ENCODE data around the gene HRAS. TPM values are rescaled to one million over a fixed set of nuclear protein-coding genes. Genes with fewer than 3 reads are reported as not detected.
A peak's percentile ranks its signal among the peaks of the same experiment; 100 is the strongest.

The HRAS gene
- total and polyA plus RNA-seq, 4 donors, result 4.7 to 17.4 (median 10.9) TPM

DNA sequence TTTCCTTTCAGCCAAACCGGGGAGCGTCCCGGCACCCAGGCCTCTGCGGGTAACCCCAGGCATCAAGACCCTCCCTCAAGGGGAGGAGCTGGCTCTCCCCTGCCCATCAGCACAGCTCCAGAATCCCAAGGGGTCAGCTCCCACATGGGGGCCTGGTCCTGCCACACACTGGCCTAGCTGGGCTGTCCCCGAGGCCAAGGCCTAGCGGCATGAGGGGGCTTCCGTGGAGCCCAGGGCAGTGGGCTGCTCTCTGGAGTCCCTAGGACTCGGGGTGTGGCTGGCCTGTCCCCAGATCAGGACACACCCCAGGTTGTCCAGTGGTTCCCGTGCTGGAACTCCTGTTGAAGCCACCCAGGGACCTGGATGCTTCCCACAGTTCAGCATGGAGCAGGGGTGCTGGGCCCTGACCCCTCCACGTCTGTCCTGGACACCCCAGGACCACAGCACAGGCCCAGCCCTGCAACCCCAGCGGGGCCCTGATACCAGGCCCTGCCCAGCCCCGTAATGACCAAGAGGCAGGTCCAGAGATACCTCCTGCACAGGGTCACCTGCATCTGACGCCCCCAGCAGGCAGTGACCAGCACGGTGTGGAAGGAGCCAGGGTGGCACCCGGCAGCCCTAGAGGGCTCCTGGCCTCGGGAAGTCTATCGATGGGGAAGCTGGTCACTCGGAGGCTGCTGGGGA is 5.5 kb downstream of the HRAS start:
- Histone ChIP-seq H3K9me3 (ENCODE audit: control insufficient read depth in 4 of 4, low read length in 3 of 4) (no peaks in the 10 kb centered on the region), H3K36me3 (ENCODE audit: control insufficient read depth in 4 of 4, insufficient read depth in 3 of 4, low read depth in 1 of 4, low read length in 3 of 4) (peaks cover 0 to 11% (median 6%) of the 10 kb centered on the region in 4 donors), H3K4me3 (ENCODE audit: low read depth in 1 of 3, low read length in 3 of 3) (no peak overlapping the region), H3K9ac (ENCODE audit: low read depth in 1 of 2, low read length in 2 of 2) (no peak overlapping the region), H3K27me3 (ENCODE audit: control insufficient read depth in 4 of 4, insufficient read depth in 4 of 4, low read length in 3 of 4) (no peaks in the 10 kb centered on the region), H3K27ac (ENCODE audit: low read depth in 1 of 2, low read length in 2 of 2) (no peak overlapping the region), H3K4me1 (ENCODE audit: control insufficient read depth in 4 of 4, insufficient read depth in 4 of 4, low read length in 3 of 4) (peaks cover 3 to 14% (median 9%) of the 10 kb centered on the region in 4 donors)
- WGBS, result 91% methylated on average over 18 of the region's 18 CpGs
- TF ChIP-seq, protein P1, sequence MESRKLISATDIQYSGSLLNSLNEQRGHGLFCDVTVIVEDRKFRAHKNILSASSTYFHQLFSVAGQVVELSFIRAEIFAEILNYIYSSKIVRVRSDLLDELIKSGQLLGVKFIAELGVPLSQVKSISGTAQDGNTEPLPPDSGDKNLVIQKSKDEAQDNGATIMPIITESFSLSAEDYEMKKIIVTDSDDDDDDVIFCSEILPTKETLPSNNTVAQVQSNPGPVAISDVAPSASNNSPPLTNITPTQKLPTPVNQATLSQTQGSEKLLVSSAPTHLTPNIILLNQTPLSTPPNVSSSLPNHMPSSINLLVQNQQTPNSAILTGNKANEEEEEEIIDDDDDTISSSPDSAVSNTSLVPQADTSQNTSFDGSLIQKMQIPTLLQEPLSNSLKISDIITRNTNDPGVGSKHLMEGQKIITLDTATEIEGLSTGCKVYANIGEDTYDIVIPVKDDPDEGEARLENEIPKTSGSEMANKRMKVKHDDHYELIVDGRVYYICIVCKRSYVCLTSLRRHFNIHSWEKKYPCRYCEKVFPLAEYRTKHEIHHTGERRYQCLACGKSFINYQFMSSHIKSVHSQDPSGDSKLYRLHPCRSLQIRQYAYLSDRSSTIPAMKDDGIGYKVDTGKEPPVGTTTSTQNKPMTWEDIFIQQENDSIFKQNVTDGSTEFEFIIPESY (IDR thresholded peaks at IDR 0.05), result no peak
- no peak for TF ChIP-seq TAF1 (conservative IDR thresholded peaks at IDR 0.05)
- no peak for TF ChIP-seq NR2F2 (IDR thresholded peaks at IDR 0.05)
- no peak for TF ChIP-seq YY1 (IDR thresholded peaks at IDR 0.05)
- TF ChIP-seq, protein P2, sequence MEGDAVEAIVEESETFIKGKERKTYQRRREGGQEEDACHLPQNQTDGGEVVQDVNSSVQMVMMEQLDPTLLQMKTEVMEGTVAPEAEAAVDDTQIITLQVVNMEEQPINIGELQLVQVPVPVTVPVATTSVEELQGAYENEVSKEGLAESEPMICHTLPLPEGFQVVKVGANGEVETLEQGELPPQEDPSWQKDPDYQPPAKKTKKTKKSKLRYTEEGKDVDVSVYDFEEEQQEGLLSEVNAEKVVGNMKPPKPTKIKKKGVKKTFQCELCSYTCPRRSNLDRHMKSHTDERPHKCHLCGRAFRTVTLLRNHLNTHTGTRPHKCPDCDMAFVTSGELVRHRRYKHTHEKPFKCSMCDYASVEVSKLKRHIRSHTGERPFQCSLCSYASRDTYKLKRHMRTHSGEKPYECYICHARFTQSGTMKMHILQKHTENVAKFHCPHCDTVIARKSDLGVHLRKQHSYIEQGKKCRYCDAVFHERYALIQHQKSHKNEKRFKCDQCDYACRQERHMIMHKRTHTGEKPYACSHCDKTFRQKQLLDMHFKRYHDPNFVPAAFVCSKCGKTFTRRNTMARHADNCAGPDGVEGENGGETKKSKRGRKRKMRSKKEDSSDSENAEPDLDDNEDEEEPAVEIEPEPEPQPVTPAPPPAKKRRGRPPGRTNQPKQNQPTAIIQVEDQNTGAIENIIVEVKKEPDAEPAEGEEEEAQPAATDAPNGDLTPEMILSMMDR (IDR thresholded peaks at IDR 0.05; ENCODE audit: low read depth, low read length, missing input control), result no peak
- no peak for TF ChIP-seq GABPA (IDR thresholded peaks at IDR 0.05 in 1 of 2, conservative IDR thresholded peaks at IDR 0.05 in 1 of 2)
- no peak for TF ChIP-seq FOXA1 (IDR thresholded peaks at IDR 0.05)
- no peak for TF ChIP-seq SP1 (IDR thresholded peaks at IDR 0.05)
- no peak for TF ChIP-seq HNF4A (conservative IDR thresholded peaks at IDR 0.05)
- TF ChIP-seq RXRA (IDR thresholded peaks at IDR 0.05), result no peak
- TF ChIP-seq HNF4G (IDR thresholded peaks at IDR 0.05), result no peak
- TF ChIP-seq, protein P3, sequence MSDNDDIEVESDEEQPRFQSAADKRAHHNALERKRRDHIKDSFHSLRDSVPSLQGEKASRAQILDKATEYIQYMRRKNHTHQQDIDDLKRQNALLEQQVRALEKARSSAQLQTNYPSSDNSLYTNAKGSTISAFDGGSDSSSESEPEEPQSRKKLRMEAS (IDR thresholded peaks at IDR 0.05), result no peak
- TF ChIP-seq, protein P4, sequence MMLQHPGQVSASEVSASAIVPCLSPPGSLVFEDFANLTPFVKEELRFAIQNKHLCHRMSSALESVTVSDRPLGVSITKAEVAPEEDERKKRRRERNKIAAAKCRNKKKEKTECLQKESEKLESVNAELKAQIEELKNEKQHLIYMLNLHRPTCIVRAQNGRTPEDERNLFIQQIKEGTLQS (IDR thresholded peaks at IDR 0.05), result no peak
- TF ChIP-seq, protein P5, sequence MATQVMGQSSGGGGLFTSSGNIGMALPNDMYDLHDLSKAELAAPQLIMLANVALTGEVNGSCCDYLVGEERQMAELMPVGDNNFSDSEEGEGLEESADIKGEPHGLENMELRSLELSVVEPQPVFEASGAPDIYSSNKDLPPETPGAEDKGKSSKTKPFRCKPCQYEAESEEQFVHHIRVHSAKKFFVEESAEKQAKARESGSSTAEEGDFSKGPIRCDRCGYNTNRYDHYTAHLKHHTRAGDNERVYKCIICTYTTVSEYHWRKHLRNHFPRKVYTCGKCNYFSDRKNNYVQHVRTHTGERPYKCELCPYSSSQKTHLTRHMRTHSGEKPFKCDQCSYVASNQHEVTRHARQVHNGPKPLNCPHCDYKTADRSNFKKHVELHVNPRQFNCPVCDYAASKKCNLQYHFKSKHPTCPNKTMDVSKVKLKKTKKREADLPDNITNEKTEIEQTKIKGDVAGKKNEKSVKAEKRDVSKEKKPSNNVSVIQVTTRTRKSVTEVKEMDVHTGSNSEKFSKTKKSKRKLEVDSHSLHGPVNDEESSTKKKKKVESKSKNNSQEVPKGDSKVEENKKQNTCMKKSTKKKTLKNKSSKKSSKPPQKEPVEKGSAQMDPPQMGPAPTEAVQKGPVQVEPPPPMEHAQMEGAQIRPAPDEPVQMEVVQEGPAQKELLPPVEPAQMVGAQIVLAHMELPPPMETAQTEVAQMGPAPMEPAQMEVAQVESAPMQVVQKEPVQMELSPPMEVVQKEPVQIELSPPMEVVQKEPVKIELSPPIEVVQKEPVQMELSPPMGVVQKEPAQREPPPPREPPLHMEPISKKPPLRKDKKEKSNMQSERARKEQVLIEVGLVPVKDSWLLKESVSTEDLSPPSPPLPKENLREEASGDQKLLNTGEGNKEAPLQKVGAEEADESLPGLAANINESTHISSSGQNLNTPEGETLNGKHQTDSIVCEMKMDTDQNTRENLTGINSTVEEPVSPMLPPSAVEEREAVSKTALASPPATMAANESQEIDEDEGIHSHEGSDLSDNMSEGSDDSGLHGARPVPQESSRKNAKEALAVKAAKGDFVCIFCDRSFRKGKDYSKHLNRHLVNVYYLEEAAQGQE (IDR thresholded peaks at IDR 0.05), result no peak
- no peak for TF ChIP-seq JUND (IDR thresholded peaks at IDR 0.05)
- DNase-seq (ENCODE audit: low spot score), result peak; percentile 32

Data from liver (tissue), 9 donors.